Measurements from ENCODE around the gene AK2.
"Not testable (repeated sequence)": the region's sequence is repeated elsewhere in the genome, so short reads cannot be mapped to it uniquely, and the experiment has no call there.

The AK2 gene

GRCh38 chr1:32997381-32997891 is 39.2 kb downstream of the AK2 start:
- DNase-seq = peak in 1 of 2 experiments; percentile 33

GRCh38 chr1:32993324-32993636 is 43.4 kb downstream of the AK2 start:
- not testable (repeated sequence) for DNase-seq

GRCh38 chr1:32992489-32993323 is 44.0 kb downstream of the AK2 start:
- DNase-seq = peak; percentile 25 to 57

- no peak for DNase-seq
Measured at GRCh38 chr1:32991819-32992488, 44.7 kb downstream of the AK2 start.

GRCh38 chr1:32991386-32991785 is 45.3 kb downstream of the AK2 start:
- DNase-seq = no peak

GRCh38 chr1:32990887-32991286 is 45.8 kb downstream of the AK2 start:
- no peak for DNase-seq

- DNase-seq = no peak
Measured at GRCh38 chr1:32989160-32990050, 47.3 kb downstream of the AK2 start.

GRCh38 chr1:32988665-32989064 is 48.0 kb downstream of the AK2 start:
- DNase-seq = no peak

- DNase-seq = no peak
Measured at GRCh38 chr1:32985226-32985625, 51.5 kb downstream of the AK2 start.

- no peak for DNase-seq
Measured at GRCh38 chr1:32984455-32985171, 52.1 kb downstream of the AK2 start.

GRCh38 chr1:32984090-32984454 is 52.6 kb downstream of the AK2 start:
- no peak for DNase-seq

- no peak for DNase-seq
Measured at GRCh38 chr1:32983020-32983419, 53.7 kb downstream of the AK2 start.

- DNase-seq = no peak
Measured at GRCh38 chr1:32981003-32981901, 55.4 kb downstream of the AK2 start.

GRCh38 chr1:32980080-32980479 is 56.6 kb downstream of the AK2 start:
- DNase-seq = no peak

- no peak for DNase-seq
Measured at GRCh38 chr1:32978854-32979253, 57.8 kb downstream of the AK2 start.

GRCh38 chr1:32977546-32978087 is 59.1 kb downstream of the AK2 start:
- no peak for DNase-seq

GRCh38 chr1:32975055-32975454 is 61.6 kb downstream of the AK2 start:
- DNase-seq = not testable (repeated sequence)

- not testable (repeated sequence) for DNase-seq
Measured at GRCh38 chr1:32973458-32973857, 63.2 kb downstream of the AK2 start.

GRCh38 chr1:32972814-32973428 is 63.8 kb downstream of the AK2 start:
- peak; percentile 35 to 91 for DNase-seq

- no peak for DNase-seq
Measured at GRCh38 chr1:32971576-32971975, 65.1 kb downstream of the AK2 start.

- no peak for DNase-seq
Measured at GRCh38 chr1:32971156-32971555, 65.5 kb downstream of the AK2 start.
